GM18873 (cell line): Measurements from ENCODE around the gene ZC3H4.
"Not testable (repeated sequence)": the region's sequence is repeated elsewhere in the genome, so short reads cannot be mapped to it uniquely, and the experiment has no call there.

Experiments
- ATAC-seq: cut with Tn5 transposase; IDR thresholded peaks from one replicate; pipeline ENCODE4 v1.9.1; 2021; ENCODE audit warnings: mild to moderate bottlenecking, moderate library complexity, moderate number of reproducible peaks; ENCODE audit not compliant: unreplicated experiment, low FRiP score

The ZC3H4 gene

DNA sequence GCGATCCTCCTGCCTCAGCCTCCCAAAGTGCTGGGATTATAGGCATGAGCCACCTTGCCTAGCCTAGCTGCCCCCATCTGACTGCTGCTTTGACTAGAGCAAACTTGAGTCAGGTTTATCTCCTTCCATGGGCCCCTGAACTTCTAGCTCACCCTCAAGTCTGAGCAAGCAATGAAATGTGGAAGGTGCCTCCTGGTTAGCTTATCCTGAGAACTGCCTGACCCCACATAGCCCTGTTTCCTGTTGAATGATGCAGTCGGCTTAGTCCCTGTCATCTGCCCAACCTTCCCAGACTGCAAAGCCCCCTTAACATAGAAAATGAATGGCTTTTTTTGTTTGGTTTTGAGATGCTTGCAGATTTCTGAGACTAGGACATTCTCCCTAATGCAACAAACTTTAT is 56.2 kb downstream of the ZC3H4 start:
- ATAC-seq, result no peak

DNA sequence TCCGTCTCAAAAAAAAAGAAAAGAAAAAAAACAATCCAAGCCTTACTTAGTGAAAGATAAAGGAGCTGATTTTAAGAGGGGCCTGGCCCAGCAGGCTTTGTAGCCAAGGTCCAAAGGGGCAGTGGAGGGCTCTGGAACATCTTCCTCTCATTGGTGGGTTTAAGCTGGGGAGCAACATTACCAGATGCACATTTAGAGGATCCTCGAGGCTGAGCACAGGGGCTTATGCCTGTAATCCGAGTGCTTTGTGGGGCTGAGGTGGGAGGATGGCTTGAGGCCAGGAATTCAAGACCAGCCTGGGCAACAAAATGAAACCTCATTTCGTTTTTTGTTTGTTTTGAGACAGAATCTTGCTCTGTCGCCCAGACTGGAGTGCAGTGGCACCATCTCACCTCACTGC is 57.2 kb downstream of the ZC3H4 start:
- no peak for ATAC-seq

DNA sequence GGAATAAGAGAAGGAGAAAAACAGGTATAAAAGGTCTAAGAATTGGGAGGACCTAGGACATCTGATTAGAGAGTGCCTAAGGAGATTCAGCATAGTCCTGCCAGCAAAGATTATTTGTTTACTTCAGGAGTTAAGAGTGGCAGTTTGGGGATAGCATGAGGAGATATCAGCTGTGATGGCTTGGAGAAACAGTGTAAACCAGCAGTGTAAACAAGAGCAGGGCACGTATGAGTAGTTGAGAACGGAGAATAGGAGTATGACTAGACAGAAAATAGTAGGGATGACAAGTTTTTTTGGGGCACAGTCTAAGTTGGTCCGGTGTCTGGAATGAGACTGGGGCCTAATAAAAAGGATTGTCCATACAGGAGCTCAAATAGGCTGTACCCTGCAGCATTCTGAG is 63.0 kb downstream of the ZC3H4 start:
- ATAC-seq, result not testable (repeated sequence)

DNA sequence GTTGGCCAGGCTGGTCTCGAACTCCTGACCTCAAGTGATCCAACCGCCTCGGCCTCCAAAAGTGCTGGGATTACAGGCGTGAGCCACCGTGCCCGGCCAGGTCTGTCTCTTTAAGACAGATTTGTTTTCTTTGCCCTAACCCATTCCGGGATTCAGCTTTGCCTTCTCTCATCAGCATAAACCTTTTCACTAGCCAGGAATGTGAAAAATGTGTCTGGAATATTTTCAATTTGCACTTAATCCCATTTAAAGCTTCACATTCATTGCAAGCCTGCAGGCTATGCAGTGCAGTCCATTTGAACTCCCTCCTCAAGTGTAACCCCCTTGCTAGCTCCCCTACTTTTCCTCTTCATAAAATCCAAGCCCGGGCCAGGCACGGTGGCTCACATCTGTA is 64.3 kb downstream of the ZC3H4 start:
- ATAC-seq, result no peak

DNA sequence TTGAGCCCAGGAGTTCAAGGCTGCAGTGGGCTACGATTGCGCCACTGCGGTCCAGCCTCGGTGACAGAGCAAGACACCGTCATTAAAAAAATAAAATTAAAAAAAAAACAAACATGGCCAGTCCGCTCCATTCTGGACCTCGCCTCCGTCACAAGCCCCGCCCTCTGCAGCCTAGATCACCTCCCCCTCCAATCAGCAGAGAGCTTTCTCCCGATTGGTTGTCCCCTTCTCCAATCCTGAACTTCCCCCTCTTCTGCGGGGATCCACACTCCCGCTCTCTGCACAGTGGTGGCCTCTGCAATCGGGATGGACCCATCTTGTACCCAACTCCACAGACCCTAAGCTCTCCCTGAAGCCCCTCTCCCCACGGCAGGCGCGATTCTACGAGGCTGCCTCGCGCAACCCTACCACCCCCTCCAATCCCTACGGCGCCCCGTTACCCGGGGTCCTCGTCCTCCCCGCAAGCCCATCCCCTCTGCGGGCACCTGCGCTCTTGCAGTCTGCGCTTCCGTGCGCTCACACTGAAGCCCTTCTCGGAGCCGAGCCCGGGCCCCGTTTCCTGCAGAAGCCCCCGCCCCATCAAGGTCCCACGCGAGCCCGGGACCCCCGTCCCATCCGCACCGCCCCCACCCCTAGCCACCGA is 65.7 kb downstream of the ZC3H4 start:
- no peak for ATAC-seq

DNA sequence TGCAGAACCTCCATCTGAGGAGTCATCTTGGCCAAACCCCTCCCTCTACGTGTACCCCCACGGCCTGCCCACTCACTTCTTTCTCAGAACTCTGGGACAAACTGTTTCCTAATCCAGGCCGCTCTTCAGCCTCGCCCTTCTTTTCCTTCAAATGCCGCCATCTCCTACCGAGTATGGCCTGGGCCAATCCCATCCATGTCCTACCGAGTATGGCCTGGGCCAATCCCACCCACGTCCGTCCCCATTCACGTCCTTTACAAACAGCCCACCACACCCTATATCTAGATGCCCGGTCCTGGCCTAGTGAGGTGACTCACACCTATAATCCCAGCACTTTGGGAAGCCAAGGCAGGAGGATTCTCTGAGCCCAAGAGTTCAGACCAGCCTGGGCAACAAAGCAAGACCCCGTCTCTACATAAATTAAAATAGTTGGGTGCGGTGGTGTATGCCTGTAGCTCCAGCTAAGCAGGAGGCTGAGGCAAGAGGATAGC is 66.3 kb downstream of the ZC3H4 start:
- ATAC-seq, result no peak

DNA sequence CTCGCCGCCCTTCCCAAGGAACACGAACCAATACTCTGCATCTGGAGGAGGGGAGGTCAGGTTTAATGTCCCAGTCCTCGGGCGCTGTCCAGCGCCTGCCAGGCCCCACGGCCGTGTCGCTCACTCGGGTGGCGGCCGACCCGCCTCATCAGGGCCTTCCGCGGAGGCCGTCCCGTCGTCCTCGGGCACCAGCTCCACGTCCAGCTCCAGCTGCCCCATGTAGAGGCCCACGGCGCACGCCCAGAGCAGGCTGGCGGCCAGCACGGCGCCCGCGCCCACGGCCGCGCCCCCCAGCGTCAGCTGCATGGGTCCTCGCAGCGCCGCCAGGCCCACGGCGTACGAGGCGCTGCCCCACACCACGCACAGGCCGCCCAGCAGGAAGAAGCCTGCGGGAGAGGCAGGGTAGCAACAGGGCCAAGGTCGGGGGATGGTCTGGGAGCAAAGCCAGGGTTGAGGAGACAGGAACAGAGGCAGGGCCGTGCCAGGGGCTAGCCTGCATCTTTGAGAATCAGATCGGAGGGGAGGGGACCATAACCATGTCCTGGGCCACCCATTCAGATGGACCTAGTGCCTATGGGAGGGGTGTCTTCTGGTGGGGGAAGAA is 67.6 kb downstream of the ZC3H4 start:
- no peak for ATAC-seq

DNA sequence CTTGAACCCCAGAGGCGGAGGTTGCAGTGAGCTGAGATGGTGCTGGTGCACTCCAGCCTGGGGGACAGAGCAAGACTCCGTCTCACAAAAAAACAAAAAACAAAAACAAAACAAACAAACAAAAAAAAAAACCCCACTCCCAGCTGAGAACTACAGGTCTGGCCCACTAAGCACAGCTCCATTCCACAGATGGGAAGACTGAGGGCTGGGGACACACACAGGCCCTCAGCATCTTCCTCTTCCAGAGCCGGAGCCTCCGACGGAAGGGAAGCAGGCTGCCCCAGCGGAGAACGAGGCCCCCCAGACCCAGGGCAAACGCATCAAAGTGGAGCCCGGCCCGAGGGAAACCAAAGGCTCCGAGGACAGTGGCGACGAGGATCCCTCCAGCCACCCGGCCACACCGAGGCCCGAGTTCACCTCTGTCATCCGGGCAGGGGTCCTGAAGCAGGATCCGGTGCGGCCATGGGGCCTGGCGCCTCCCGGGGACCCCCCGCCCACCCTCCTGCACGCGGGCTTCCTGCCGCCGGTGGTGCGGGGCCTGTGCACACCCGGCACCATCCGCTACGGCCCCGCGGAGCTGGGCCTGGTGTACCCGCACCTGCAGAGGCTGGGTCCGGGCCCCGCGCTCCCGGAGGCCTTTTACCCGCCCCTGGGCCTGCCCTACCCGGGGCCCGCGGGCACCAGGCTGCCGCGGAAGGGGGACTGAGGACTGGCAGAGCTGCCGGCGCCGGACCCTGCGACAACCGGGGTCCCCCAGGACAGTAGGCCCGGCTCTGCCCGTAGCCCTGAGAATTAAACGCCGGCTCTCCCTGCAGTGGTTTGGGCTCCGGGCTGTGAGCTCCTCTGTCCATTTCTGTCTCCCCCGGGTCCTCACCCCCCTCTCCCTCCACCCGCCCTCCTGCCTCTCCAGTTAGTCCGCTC is 68.4 kb downstream of the ZC3H4 start:
- ATAC-seq, result no peak

DNA sequence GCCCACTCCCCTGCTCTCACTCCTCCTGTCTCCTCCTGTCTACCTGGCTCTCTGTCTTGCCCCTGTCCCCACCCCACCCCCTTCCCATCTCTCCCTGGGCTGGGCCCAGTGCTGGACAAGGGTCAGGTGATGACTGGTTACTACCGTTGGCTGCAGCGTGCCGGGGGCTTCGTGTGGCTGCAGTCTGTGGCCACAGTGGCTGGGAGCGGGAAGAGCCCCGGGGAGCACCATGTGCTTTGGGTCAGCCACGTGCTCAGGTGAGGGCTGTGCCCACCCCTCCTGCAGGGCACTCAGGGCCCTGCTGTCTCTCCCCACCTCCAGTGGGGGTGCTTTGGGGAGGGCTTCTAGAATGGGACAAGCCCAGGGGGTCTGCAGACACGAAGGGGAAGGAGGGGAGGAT is 72.7 kb downstream of the ZC3H4 start:
- ATAC-seq, result no peak

DNA sequence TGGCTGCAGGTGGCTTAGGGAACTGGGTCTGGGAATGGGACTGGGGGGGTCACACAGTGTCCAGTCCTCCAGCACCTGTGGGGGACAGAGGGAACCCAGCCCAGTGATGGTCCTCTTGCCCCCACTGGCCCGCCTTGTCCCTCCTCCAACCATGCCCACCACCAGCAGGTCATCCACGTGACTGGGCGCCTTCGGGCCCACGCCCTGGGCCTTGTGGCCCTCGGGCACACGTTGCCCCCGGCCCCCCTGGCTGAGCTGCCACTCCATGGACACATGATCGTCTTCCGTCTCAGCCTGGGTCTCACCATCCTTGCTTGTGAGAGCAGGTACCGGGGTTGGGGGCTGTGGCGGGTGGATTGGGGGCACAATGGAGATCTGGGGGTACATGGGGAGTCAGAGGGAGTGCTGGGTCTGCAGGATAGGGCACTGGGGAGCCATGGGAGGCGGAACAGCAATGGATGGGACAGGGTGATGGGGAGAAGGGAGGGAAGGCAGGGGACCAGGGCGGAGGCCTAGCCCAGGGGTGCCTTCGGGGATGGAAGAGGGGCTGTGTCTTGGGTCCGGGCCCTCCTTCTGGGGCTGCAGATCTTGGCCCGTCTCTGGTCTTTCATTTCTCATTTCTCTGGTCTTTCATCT is 74.2 kb downstream of the ZC3H4 start:
- no peak for ATAC-seq

DNA sequence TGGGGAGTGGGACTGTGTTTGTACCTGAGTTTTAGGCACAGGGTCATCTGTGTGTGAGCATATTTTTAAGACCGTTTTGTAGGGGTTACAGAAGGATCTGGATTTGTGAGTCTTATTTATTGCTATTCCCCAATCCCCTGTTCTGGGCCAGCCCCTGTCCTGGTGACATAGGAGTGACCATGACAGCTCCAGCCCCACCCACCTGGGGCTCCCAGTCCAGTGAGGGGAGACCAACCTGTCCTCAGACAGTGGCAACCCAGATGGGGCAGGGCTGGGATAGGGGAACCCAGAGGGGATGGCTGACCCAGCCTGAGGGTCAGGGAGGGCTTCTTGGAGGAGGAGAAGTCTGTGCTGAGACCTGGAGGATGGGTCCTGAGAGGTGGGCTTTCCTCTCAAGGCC is 75.8 kb downstream of the ZC3H4 start:
- ATAC-seq, result no peak

DNA sequence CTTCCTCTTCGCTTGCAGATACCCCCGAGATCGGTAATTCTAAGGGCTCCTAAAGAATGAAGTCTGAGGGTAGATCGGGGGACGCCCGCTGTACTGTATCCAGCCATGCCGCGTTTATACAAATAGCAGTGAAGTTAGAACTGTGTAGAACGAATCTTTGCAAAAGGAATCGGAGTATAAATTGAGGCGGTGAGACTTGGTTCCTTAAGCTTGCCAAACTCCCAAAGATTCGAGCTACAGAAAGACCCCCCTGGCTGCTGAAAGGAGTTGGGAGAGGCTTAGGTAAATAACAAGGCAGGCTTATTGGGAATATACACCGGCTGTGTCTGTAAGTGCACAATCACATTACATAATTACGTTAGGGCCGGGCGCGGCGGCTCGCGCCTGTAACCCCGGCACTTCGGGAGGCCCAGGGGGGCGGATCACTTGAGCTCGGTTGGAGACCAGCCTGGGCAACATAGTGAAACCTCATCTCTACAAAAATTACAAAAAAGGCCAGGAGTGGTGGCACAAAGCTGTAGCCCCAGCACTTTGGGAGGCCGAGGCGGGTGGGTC is 77.4 kb downstream of the ZC3H4 start:
- peak; percentile 9 for ATAC-seq

DNA sequence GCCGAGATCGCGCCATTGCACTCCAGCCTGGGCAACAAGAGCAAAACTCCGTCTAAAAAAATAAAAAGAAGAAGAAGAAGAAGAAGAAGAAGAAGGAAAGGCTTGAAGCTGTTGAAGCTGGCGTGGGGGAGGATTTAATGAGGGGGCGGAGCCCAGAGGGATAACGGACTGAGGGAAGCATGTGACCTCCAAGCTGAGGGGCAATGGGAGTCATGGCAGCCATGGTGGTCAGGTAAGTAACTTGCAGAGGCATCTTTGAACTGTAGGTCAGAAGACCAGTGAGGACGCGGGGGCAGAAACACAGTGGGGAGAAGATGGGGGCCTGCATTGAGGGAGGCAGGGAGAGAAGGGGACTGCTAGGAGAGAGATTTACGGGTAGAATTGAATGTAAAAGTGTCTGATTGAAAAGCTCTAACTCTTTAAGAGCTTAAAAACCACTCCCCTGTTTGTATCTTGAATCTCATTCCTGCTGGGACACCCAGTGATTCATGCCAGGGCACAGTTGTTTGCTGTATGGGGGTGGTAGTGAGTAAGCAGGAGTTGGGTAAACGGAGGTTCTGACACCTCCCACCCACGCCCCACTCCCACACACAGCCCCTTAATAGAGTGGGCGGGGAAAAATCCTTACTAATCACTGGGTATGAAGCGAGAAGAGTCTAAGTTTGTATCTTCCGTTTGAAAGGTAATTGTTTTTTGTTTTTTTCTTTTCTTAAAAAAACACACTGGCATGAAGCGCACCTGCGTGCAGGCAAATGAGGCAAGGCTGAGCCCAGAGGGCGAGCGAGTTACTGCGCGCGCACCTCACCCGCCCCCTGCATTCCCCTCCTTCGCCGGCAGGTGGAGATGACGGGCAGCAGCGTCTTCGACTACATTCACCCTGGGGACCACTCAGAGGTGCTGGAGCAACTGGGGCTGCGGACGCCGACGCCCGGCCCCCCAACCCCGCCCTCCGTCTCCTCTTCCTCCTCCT is 78.2 kb downstream of the ZC3H4 start:
- ATAC-seq, result peak; percentile 69

DNA sequence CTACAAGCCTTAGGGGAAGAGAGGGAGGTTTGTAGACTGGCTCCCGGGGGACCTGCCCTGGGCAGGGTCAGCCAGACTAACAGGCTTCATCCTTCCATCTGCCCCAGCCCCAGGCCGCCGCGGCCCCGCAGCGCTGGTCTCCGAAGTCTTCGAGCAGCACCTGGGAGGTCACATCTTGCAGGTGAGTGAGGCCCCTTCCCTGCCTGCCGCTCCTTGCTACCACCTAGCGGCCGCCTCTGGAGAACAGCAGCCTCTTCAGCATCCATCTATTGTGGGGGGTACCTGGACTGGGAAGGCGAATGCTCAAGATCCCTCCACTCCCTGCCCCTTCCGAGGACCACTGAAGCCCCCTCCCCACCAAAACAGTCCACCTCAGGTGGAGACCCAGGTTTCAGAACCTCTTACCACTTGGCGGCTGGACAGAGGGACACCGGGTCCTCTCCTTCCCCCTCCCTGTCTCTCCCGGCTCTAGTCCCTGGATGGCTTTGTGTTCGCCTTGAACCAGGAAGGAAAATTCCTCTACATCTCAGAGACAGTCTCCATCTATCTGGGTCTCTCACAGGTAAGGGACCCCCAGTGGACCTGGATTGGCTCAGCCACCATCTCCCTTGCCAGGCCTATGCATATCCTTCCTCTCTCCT is 81.3 kb downstream of the ZC3H4 start:
- ATAC-seq, result no peak

DNA sequence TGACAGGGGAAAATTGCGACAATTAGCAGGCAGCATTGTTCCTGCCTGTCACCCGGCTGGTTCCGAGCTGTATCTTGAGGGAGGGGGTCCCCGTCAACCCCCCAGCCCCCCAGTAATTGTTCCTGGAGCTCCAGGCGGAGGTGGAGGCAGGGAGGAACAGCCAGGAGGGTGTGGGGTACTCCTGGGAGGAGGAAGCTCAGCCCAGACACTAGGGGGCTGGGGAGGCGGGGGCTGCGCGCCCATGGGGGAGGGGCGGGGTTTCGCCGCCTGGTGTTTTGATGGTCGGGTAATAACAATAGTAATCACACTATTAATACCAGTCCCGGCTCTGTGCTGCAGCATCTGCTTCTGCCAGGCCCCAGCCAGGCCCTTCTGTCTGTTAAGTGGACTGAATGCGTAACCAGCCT is 85.4 kb downstream of the ZC3H4 start:
- ATAC-seq, result no peak

DNA sequence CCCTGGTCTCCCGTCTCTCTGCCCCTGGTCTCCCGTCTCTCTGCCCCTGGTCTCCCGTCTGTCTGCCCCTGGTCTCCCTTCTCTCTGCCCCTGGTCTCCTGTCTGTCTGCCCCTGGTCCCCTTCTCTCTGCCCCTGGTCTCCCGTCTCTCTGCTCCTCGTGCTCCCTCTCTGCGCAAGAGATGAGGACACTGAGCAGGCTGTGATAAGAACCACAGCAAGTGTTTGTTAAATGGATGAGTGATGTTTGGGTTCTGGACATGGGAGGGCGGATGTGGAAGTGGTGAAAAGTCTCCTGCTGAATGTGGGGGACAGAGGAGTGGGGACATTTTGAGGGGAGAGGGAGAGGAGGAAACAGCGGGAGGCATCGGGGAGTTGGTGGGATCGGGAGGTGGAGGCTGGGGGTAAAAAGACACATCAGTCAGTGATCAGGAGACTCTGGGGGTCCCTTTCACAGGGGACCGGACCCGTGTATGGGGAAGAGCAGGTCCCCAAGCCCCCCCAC is 85.9 kb downstream of the ZC3H4 start:
- ATAC-seq, result no peak

DNA sequence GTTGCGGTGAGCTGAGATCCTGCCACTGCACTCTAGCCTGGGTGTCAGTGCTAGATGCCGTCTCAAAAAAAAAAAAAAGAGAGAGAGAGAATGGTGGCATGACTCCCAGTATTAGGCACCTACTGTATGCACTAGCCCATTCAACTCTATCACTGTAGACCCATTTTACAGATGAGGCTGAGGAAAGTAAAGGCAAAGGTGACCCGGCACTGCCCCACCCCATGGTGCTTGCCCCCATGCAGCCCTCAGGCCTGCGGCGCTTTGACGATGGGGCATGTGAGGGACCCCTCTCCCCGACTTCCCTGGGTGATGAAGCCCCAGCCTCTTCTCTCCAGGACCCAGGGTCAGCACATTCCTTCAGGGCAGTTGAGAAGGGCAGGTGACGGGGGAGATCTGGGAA is 86.7 kb downstream of the ZC3H4 start:
- ATAC-seq, result no peak

DNA sequence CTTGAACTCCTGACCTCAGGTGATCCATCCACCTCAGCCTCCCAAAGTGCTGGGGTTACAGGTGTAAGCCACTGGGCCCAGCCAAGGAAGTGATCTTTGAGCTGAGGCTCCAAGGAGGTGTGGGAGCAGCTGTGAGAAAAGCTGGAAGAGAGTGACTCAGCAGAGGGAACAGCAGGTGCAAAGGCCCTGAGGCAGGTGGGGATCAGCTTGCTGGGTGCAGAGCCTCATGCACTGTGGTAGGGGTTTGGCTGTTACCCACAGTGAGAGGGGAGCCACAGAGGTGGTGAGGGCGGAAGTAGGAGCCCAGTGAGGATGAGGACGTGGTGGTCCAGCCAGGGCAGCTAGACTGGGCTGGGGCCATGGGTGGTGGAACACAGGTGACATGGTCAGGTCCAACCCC is 87.4 kb downstream of the ZC3H4 start:
- no peak for ATAC-seq

DNA sequence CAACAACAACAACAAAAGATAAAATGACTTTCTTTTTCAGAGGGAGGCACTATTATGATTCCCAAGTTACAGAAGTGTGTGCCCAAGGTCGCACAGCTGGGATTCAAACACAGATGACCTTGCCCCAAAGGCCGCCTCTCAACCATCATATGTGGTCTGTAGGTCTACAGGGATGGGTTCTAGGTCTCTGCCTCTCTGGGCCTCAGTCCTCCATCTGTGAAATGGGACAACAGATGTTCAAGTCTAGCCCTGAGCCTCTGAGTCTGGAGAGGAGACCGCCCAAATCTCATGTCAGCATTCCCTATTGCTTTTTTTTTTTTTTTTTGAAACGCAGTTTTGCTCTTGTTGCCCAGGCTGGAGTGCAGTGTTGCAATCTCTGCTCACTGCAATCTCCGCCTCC is 89.1 kb downstream of the ZC3H4 start:
- no peak for ATAC-seq
